H1 (cell line): ENCODE results near the gene BMPR1A. TPM values are rescaled to one million over a fixed set of nuclear protein-coding genes. Genes with fewer than 3 reads are reported as not detected.

Experiments used
- CTCF ChIA-PET: fragments of 300-600 bp; sonication (Branson Sonifier 250); formaldehyde crosslinking; loops from one replicate; lab custom pipeline; 2021; ENCODE audit not compliant: partially characterized antibody; lab: Charles Lee
- POLR2A ChIA-PET: fragments of 300-600 bp; sonication (Branson Sonifier 250); formaldehyde crosslinking; loops from one replicate; lab custom pipeline; 2021; ENCODE audit warnings: inconsistent platforms; ENCODE audit not compliant: partially characterized antibody; lab: Charles Lee
- DNase-seq, 2 experiments: peaks; one replicate each; pipeline versions ENCODE4 v3.0.0 to v3.0.0-alpha.2; 2010 to 2022; ENCODE audit warnings: low spot score in 2 of 2, low read depth in 1 of 2, mixed read lengths in 1 of 2
- FAIRE-seq: peaks from 2 replicates; lab custom pipeline; 2011; peaks lifted over from hg19 to GRCh38; lab: Jason Lieb, UNC
- H2AFZ ChIP-seq: 2 replicates; pipeline ENCODE4 v1.8.1; 2012; ENCODE audit warnings: low read length, inconsistent platforms
- H2AK5ac ChIP-seq: 2 replicates; pipeline ENCODE4 v1.6.1; 2013; ENCODE audit warnings: low read depth, low read length
- H2BK120ac ChIP-seq: replicated peaks from 2 replicates; pipeline ENCODE3; 2013; ENCODE audit warnings: low read depth, low read length, inconsistent platforms
- H2BK12ac ChIP-seq: 2 replicates; pipeline ENCODE4 v1.6.1; 2013; ENCODE audit warnings: low read depth, low read length
- H2BK15ac ChIP-seq: 2 replicates; pipeline ENCODE4 v1.6.1; 2013; ENCODE audit warnings: low read length
- H2BK20ac ChIP-seq: 2 replicates; pipeline ENCODE4 v1.6.1; 2013; ENCODE audit warnings: low read length
- H2BK5ac ChIP-seq: 2 replicates; pipeline ENCODE4 v1.6.1; 2013; ENCODE audit warnings: low read depth, low read length
- H3K14ac ChIP-seq: 2 replicates; pipeline ENCODE4 v1.6.1; 2013; ENCODE audit warnings: inconsistent platforms; ENCODE audit not compliant: insufficient read length
- H3K18ac ChIP-seq: 2 replicates; pipeline ENCODE4 v1.6.1; 2013; ENCODE audit warnings: low read length; ENCODE audit errors: extremely low read depth
- H3K23ac ChIP-seq: 2 replicates; pipeline ENCODE4 v1.6.1; 2013; ENCODE audit warnings: inconsistent platforms; ENCODE audit not compliant: insufficient read length
- H3K23me2 ChIP-seq: 2 replicates; pipeline ENCODE4 v1.6.1; 2013; ENCODE audit warnings: low read depth, low read length
- H3K27ac ChIP-seq: 2 replicates; pipeline ENCODE4 v1.6.1; 2011; ENCODE audit warnings: low read depth, low read length, inconsistent platforms
- H3K27me3 ChIP-seq, 4 experiments: replicated peaks in 1 of 4; 1 replicate in 1 of 4; 2 replicates in 3 of 4; pipeline versions ENCODE4 v1.6.1 to v1.8.1; 2011 to 2013; ENCODE audit warnings: low read length in 3 of 4, mild to moderate bottlenecking in 3 of 4, inconsistent platforms in 2 of 4, mixed read lengths in 2 of 4, moderate library complexity in 1 of 4; ENCODE audit not compliant: control insufficient read depth in 3 of 4, insufficient read depth in 3 of 4; ENCODE audit errors: extremely low read depth in 1 of 4
- H3K36me3 ChIP-seq, 4 experiments: 2 replicates each; pipeline versions ENCODE4 v1.6.1 to v1.8.1; 2011 to 2013; ENCODE audit warnings: mild to moderate bottlenecking in 4 of 4, low read length in 3 of 4, moderate library complexity in 2 of 4, control low read depth in 1 of 4, inconsistent platforms in 1 of 4; ENCODE audit not compliant: insufficient read depth in 4 of 4, control insufficient read depth in 2 of 4
- H3K4ac ChIP-seq: replicated peaks from 2 replicates; pipeline ENCODE3; 2013; ENCODE audit warnings: low read length, low read depth, mixed read lengths, inconsistent platforms; ENCODE audit not compliant: insufficient read length
- H3K4me1 ChIP-seq, 4 experiments: replicated peaks in 1 of 4; 1 replicate in 1 of 4; 2 replicates in 3 of 4; pipeline versions ENCODE4 v1.6.1 to v1.8.1; 2011 to 2013; ENCODE audit warnings: low read length in 3 of 4, inconsistent platforms in 2 of 4, mixed read lengths in 1 of 4; ENCODE audit not compliant: insufficient read depth in 4 of 4, control insufficient read depth in 3 of 4
- H3K4me2 ChIP-seq, 2 experiments: 2 replicates each; pipeline versions ENCODE4 v1.6.1 to v1.8.1; 2011 to 2013; ENCODE audit warnings: low read depth in 2 of 2, low read length in 2 of 2, control low read depth in 1 of 2, inconsistent platforms in 1 of 2, mild to moderate bottlenecking in 1 of 2; ENCODE audit not compliant: insufficient read depth in 1 of 2
- H3K4me3 ChIP-seq, 4 experiments: fragments of 200-600, 300-600 bp in 1 of 4; sonication (generic), shearing (Covaris generic), sonication (Bioruptor Twin) in 1 of 4; 2 replicates each; pipeline versions ENCODE4 v1.5.1 to v1.8.1; 2011 to 2016; ENCODE audit warnings: low read length in 4 of 4, low read depth in 3 of 4, control low read depth in 2 of 4, inconsistent platforms in 2 of 4, mild to moderate bottlenecking in 2 of 4, mixed read lengths in 1 of 4, moderate library complexity in 1 of 4; ENCODE audit not compliant: insufficient read depth in 2 of 4; ENCODE audit errors: extremely low read depth in 1 of 4
- H3K56ac ChIP-seq: replicated peaks from 2 replicates; pipeline ENCODE3; 2013; ENCODE audit warnings: low read depth, mild to moderate bottlenecking, mixed read lengths, low read length, inconsistent platforms; ENCODE audit not compliant: insufficient read length
- H3K79me1 ChIP-seq: 2 replicates; pipeline ENCODE4 v1.6.1; 2013; ENCODE audit warnings: low read depth, low read length, control low read depth
- H3K79me2 ChIP-seq, 2 experiments: 2 replicates each; pipeline versions ENCODE4 v1.6.1 to v1.8.1; 2012 to 2013; ENCODE audit warnings: low read length in 2 of 2, mild to moderate bottlenecking in 2 of 2, inconsistent platforms in 1 of 2; ENCODE audit not compliant: insufficient read depth in 2 of 2, control insufficient read depth in 1 of 2
- H3K9ac ChIP-seq, 4 experiments: replicated peaks in 1 of 4; 1 replicate in 1 of 4; 2 replicates in 3 of 4; pipeline versions ENCODE4 v1.6.1 to v1.8.1; 2011 to 2013; ENCODE audit warnings: low read depth in 3 of 4, low read length in 3 of 4, control low read depth in 2 of 4, mild to moderate bottlenecking in 2 of 4, moderate library complexity in 2 of 4, inconsistent platforms in 1 of 4; ENCODE audit errors: extremely low read depth in 1 of 4
- H3K9me3 ChIP-seq, 2 experiments: 2 replicates each; pipeline versions ENCODE4 v1.6.1 to v1.8.1; 2012 to 2013; ENCODE audit warnings: mild to moderate bottlenecking in 2 of 2, moderate library complexity in 2 of 2, control low read depth in 1 of 2, inconsistent platforms in 1 of 2, low read depth in 1 of 2, low read length in 1 of 2, mixed read lengths in 1 of 2; ENCODE audit not compliant: insufficient read depth in 2 of 2
- H4K20me1 ChIP-seq, 2 experiments: replicated peaks in 1 of 2; 2 replicates each; pipeline versions ENCODE3 to v1.8.1; 2011 to 2013; ENCODE audit warnings: inconsistent platforms in 2 of 2, low read length in 2 of 2, mild to moderate bottlenecking in 1 of 2; ENCODE audit not compliant: insufficient read depth in 2 of 2, control insufficient read depth in 1 of 2
- H4K5ac ChIP-seq: 2 replicates; pipeline ENCODE4 v1.6.1; 2013; ENCODE audit warnings: low read length, low read depth, mixed read lengths, inconsistent platforms; ENCODE audit not compliant: insufficient read length
- H4K8ac ChIP-seq: 2 replicates; pipeline ENCODE4 v1.8.0; 2013; ENCODE audit warnings: mild to moderate bottlenecking, moderate library complexity, low read length, inconsistent platforms; ENCODE audit not compliant: insufficient read depth; ENCODE audit errors: extremely low read depth
- H4K91ac ChIP-seq: replicated peaks from 2 replicates; pipeline ENCODE3; 2013; ENCODE audit warnings: low read length, mixed read lengths, inconsistent platforms; ENCODE audit not compliant: insufficient read length
- RAD21 ChIP-seq, 2 experiments: IDR thresholded peaks in 1 of 2; conservative IDR thresholded peaks in 1 of 2; 2 replicates each; pipeline ENCODE4 v1.6.1; 2011; ENCODE audit warnings: low read depth in 2 of 2, low read length in 2 of 2, improper control_type of control experiment in 1 of 2, inconsistent platforms in 1 of 2, mild to moderate bottlenecking in 1 of 2, moderate library complexity in 1 of 2
- TEAD4 ChIP-seq: IDR thresholded peaks from 2 replicates; pipeline ENCODE4 v1.6.1; 2012; ENCODE audit warnings: low read depth, low read length, inconsistent platforms, mixed read lengths
- ZNF274 ChIP-seq: IDR thresholded peaks from 2 replicates; pipeline ENCODE4 v1.7.0; 2012; ENCODE audit warnings: low read length, borderline replicate concordance; ENCODE audit errors: extremely low read depth
- WGBS, 2 experiments: shearing (Covaris generic) in 1 of 2; methylation state at CpG; one replicate each; pipeline versions ENCODE4 v1.1.6 to v1.1.7; 2013 to 2015; ENCODE audit warnings: low lambda C conversion rate in 2 of 2, mixed read lengths in 2 of 2, inconsistent platforms in 1 of 2, low coverage in 1 of 2, missing lambda C conversion rate in 1 of 2; ENCODE audit not compliant: insufficient replicate concordance in 2 of 2, insufficient coverage in 1 of 2, insufficient read length in 1 of 2; ENCODE audit errors: extremely low coverage in 1 of 2, missing lambda C conversion rate in 1 of 2; 5-methylcytosine and 5-hydroxymethylcytosine counted together
- polyA plus RNA-seq, 7 experiments: library from polyadenylated mRNA; depleted of rRNA in 3 of 7; stranded (reverse) in 5 of 7; unstranded in 2 of 7; fragments of >200 nt in 5 of 7; fragments of 200-250 nt in 2 of 7; gene quantifications; 1 replicate in 5 of 7; 2 replicates in 1 of 7; 4 replicates in 1 of 7; pipeline versions ENCODE4 v1.2.1 to v1.2.3, GENCODE V29; 2011 to 2013; ENCODE audit warnings: missing spikeins in 2 of 7, mixed read lengths in 2 of 7
- total RNA-seq: library from RNA; stranded (reverse); fragmentation: NEBNext Ultra II Directional; extraction: Animal tissue kit (Norgen Biotek cat#: 25700); gene quantifications from 2 replicates; pipeline ENCODE4 v1.2.1, GENCODE V29; 2021
- TF ChIP-seq, protein P1 (sequence below), 3 experiments: IDR thresholded peaks; 1 replicate in 2 of 3; 2 replicates in 1 of 3; pipeline versions ENCODE4 v1.5.1 to v1.6.1; 2011; ENCODE audit warnings: low read length in 3 of 3, mild to moderate bottlenecking in 3 of 3, inconsistent platforms in 2 of 3, low read depth in 1 of 3, moderate library complexity in 1 of 3; ENCODE audit not compliant: insufficient read depth in 1 of 3; ENCODE audit errors: control extremely low read depth in 1 of 3

BMPR1A gene
- total and polyA plus RNA-seq, 2 of the 8 experiments (the other 6 are each of a cell fraction or from before 2014, with no cell fraction given) = 34.4 to 129 TPM

DNA sequence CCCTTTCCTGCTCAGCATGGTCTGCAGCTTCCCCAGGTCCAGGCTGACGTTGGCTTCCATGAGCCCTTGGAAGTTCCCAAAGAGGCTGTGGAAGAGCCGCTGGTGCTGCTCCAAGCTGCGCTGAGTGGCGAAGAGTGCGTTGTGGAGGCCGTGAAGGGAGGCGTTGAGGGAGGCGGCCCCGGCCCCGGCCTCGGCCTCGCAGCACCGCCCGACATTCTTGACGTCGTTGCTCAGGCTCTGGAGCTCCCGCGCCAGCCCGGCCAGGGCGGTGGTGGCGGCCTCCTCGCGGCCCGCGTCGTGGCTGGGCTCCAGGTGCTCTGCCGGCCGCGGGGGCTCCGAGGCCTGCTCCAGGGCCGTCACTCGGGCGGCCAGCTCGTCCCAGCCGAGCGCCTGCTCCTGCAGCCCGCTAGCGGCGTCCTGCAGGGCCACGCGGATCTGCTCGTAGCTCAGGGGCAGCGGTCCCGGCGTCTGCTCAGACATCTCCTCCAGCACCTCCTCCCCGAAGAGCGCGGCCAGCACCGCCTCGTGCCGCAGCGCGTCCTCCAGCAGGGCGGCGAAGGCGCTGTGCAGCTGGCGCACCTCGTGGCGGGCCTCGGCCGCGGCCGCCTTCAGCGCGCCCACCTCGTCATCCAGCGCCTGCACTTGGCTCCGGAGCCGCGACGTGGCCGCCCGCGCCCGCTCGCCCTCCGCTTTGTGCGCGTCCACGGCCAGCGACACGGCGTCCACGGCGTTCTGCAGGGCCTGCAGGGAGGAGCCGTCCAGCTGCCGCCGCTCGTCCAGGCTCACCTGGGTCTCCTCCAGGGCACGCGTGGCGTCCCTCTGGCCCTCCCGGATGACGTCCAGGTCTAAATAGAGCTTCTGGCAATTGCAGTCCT, 186.3 kb downstream of the BMPR1A start:
- no peaks in the 10 kb centered on the region for H3K79me2 ChIP-seq
- no peaks in the 10 kb centered on the region for H3K36me3 ChIP-seq
- no peak overlapping the region for H2BK5ac ChIP-seq
- no peak overlapping the region for H4K5ac ChIP-seq
- FAIRE-seq (no peak), DNase-seq (no peak)
- H4K8ac ChIP-seq = peak overlapping the region; percentile 87; the same call in 1 of the 2 replicates
- no peak overlapping the region for H3K4ac ChIP-seq
- 92% methylated on average over 82 of the region's 94 CpGs; no CpG with 5 or more reads in 1 of the 2 experiments for WGBS, 2 experiments
- no peak overlapping the region for H2AFZ ChIP-seq
- no peak overlapping the region for H2BK120ac ChIP-seq
- H4K20me1 ChIP-seq = no peaks in the 10 kb centered on the region
- H3K18ac ChIP-seq = no peak overlapping the region
- no peak overlapping the region for H3K4me2 ChIP-seq
- no peak overlapping the region for H2BK20ac ChIP-seq
- H2AK5ac ChIP-seq = no peak overlapping the region
- no peak overlapping the region for H3K4me3 ChIP-seq
- peaks cover 0 to 3% (median 0%) of the 10 kb centered on the region in 4 experiments; a peak in 2 of 7 replicates for H3K27me3 ChIP-seq
- no peak overlapping the region for H2BK12ac ChIP-seq
- no peak overlapping the region for H3K9ac ChIP-seq
- peaks cover 2 to 5% (median 3%) of the 10 kb centered on the region in 4 experiments; a peak in 6 of 7 replicates for H3K4me1 ChIP-seq
- H3K23ac ChIP-seq = no peak overlapping the region
- H3K27ac ChIP-seq = no peak overlapping the region
- no peak overlapping the region for H4K91ac ChIP-seq
- no peak overlapping the region for H3K14ac ChIP-seq
- no peak overlapping the region for H3K56ac ChIP-seq
- no peaks in the 10 kb centered on the region for H3K23me2 ChIP-seq
- H2BK15ac ChIP-seq = peak overlapping the region; percentile 72; the same call in 1 of the 2 replicates
- H3K79me1 ChIP-seq = no peaks in the 10 kb centered on the region
- ChIA-PET CTCF (interaction anchor here (0.9 to 26.4 kb wide), 18 partner anchors 8 to 257 kb away, joined by 3 to 975 read pairs (median 4); partner anchors contain the start of genes ADIRF, MMRN2 and SNCG), POLR2A (interaction anchor here (0.5 to 2.9 kb wide), 8 partner anchors 13 to 150 kb away, joined by 3 to 20 read pairs (median 4); partner anchors contain the start of genes ADIRF and SNCG)
- TF ChIP-seq, protein P1, sequence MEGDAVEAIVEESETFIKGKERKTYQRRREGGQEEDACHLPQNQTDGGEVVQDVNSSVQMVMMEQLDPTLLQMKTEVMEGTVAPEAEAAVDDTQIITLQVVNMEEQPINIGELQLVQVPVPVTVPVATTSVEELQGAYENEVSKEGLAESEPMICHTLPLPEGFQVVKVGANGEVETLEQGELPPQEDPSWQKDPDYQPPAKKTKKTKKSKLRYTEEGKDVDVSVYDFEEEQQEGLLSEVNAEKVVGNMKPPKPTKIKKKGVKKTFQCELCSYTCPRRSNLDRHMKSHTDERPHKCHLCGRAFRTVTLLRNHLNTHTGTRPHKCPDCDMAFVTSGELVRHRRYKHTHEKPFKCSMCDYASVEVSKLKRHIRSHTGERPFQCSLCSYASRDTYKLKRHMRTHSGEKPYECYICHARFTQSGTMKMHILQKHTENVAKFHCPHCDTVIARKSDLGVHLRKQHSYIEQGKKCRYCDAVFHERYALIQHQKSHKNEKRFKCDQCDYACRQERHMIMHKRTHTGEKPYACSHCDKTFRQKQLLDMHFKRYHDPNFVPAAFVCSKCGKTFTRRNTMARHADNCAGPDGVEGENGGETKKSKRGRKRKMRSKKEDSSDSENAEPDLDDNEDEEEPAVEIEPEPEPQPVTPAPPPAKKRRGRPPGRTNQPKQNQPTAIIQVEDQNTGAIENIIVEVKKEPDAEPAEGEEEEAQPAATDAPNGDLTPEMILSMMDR (IDR thresholded peaks at IDR 0.05; ENCODE audit: control extremely low read depth in 1 of 3, insufficient read depth in 1 of 3, low read depth in 1 of 3, low read length in 3 of 3) = peak; percentile 9 to 32 (median 12); a peak in 3 of 4 replicates
- TF ChIP-seq TEAD4 = no peak
- peak in 1 of 2 experiments; percentile 24; a peak in 1 of 4 replicates for TF ChIP-seq RAD21 (IDR thresholded peaks at IDR 0.05 in 1 of 2, conservative IDR thresholded peaks at IDR 0.05 in 1 of 2; ENCODE audit: low read depth in 2 of 2, low read length in 2 of 2)
- no peak for TF ChIP-seq ZNF274
- H3K9me3 ChIP-seq = no peaks in the 10 kb centered on the region
